GM12864 (cell line): ENCODE data around the gene OLFML1.

Experiments used
- DNase-seq: peaks from one replicate; pipeline ENCODE4 v3.0.0-alpha.2; 2011; ENCODE audit warnings: low read depth
- H3K4me3 ChIP-seq: 2 replicates; pipeline ENCODE4 v1.5.1; 2011; ENCODE audit warnings: mild to moderate bottlenecking, low read depth, low read length, control low read depth
- TF ChIP-seq, protein P1 (sequence below): IDR thresholded peaks from 2 replicates; pipeline ENCODE4 v1.5.1; 2011; ENCODE audit warnings: low read depth, mild to moderate bottlenecking, moderate library complexity, low read length, control low read depth, inconsistent platforms; ENCODE audit errors: missing control alignments

The OLFML1 gene

DNA sequence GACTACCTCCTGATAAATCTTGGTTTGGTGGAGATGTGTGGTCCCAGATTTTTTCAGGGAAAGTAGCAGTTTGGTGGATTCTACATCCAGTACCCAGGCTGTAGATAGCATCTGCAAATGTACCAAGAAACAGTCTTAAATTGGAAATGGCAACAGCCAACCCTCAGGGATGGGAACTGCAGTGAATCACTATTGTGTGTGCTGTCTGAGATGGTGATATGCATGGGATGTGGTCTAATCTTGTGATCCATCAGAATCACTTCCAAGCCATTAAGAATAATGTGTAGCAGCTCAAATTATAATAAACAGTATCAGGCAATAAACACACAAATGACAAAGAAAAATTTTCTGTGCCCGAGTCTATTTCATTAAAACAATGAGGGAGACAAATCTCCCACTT, 3.4 kb downstream of the OLFML1 start:
- TF ChIP-seq, protein P1, sequence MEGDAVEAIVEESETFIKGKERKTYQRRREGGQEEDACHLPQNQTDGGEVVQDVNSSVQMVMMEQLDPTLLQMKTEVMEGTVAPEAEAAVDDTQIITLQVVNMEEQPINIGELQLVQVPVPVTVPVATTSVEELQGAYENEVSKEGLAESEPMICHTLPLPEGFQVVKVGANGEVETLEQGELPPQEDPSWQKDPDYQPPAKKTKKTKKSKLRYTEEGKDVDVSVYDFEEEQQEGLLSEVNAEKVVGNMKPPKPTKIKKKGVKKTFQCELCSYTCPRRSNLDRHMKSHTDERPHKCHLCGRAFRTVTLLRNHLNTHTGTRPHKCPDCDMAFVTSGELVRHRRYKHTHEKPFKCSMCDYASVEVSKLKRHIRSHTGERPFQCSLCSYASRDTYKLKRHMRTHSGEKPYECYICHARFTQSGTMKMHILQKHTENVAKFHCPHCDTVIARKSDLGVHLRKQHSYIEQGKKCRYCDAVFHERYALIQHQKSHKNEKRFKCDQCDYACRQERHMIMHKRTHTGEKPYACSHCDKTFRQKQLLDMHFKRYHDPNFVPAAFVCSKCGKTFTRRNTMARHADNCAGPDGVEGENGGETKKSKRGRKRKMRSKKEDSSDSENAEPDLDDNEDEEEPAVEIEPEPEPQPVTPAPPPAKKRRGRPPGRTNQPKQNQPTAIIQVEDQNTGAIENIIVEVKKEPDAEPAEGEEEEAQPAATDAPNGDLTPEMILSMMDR, result no peak
- DNase-seq, result no peak
- no peak overlapping the region for H3K4me3 ChIP-seq

DNA sequence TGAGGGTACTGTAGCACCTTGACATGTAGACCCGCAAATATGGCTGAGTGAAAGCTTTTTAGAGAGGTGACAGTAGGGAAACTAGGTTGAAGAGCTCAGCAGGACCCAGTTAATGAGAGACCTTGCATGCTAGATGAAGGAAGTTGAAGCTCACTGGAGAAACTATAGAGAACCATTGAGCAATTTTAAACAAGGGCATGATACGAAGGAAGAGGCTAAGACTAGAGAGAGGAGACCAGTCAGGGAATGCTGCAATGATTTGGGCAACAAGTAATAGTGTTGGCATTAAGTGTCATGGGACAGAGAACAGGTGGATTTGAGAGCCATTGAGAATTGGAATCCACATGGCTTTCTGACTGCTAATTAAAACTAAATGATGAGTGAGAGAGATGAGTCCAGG, 4.1 kb downstream of the OLFML1 start:
- H3K4me3 ChIP-seq, result no peak overlapping the region
- TF ChIP-seq, protein P1, result no peak
- DNase-seq, result no peak

DNA sequence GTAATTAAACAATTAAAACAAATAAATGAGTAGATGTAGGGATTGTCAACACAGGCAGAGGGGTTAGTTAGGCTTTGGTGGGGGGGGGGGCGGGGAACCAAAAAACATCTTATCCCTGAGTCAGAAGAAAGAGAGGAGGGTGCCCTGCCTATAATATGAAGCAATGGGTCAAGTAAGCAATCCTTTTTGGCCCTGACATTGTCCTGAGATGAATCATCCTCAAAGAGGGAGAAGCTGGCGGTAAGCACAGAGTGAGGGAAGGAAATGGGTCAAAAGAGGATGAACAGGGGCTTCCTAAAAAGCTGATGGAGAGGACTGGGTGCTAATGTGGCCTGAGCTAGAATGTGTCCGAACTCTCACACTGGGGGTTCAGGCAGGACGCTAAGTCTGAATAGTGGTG, 4.7 kb downstream of the OLFML1 start:
- no peak for DNase-seq
- TF ChIP-seq, protein P1, result no peak
- H3K4me3 ChIP-seq, result no peak overlapping the region

DNA sequence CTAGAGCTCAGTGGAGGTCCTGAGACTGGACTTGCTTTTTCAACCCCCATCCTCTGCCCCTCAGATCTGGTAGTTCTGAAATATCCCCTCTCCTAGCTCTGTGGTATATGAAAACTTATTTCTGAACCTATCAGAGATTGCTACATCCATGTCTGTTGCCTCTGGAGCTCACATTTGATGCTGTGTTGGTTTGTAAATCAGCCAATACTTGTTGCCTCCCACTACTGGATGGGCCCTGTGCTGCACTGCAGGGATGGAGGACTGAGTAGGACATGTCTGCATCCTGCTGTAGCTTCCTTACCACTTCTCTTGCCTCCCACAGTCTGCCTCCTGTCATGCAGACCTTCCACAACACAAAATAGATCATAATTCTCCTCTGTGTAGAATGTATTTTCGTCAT, 5.2 kb downstream of the OLFML1 start:
- no peak overlapping the region for H3K4me3 ChIP-seq
- TF ChIP-seq, protein P1, result no peak
- no peak for DNase-seq

DNA sequence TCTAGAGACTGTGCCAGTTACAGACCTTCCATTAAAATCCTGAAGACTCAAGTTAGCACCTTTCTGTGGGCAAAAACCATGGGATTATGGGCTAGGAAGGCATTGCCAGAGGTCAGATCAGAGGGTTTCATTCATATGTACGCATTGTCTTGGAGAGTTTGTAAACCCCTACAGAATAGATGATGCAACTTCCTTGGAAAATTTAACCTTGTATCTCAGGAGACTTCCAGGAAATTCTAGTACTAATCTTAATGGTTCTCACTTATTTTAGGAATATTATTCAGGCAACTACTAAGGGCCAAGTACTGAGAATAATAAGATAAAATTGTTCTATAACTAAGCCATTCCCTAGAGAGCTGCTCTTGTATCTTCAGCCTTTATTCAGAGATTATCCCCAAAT, 6.9 kb downstream of the OLFML1 start:
- no peak for DNase-seq
- TF ChIP-seq, protein P1, result no peak
- no peak overlapping the region for H3K4me3 ChIP-seq

DNA sequence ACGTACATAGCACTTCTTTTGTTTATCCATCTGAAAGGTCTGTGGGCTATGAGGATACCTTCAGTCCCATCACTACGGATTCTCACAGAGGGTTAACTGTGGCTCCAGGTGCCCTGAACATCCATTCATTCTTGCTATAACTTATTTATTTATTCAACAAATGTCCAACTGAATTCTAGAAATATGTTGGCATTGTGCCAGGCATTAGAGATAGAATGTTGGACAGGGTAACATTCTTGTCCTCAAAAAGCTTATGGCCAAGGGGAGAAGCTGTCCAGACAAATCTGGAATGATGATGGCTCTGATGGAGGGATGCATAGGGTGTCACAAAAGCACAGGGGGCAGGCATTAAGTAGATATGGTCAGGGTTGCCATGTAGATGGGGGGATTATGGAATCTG, 8.4 kb downstream of the OLFML1 start:
- H3K4me3 ChIP-seq, result no peak overlapping the region
- TF ChIP-seq, protein P1, result no peak
- no peak for DNase-seq

DNA sequence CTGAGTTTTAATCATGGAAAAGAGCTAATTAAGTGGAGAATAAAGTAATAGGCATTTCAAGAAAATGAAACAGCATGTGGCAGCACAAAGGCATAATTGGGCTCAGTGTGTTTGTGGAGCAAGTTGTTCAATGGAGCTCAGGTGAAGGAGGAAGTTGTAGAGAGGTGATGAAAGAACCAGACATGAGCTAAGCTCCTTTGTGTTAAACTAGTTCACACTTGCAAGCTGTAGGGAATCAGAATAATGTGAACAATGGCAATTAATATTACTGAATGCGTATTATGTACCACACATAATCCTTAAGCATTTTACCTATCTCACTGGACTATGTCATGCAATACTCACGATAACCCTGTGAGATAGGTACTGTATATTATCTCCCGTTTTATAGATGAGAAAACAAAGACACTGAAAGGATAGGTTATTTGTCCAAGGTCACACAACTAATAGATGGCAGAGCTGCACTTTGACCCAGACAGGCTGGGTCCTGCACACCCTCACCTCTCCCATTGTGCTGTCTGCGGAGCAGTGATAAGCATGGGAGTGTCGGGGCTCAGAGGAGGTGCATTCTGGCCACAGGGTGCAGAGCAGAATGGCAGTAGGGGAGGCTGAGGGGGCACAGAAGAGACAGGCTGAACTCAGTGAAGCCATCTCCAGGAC, 8.9 kb downstream of the OLFML1 start:
- no peak for DNase-seq
- no peak overlapping the region for H3K4me3 ChIP-seq
- TF ChIP-seq, protein P1, result no peak
